ENCODE measurements around the gene CDK19.
"Not testable (repeated sequence)": the region's sequence is repeated elsewhere in the genome, so short reads cannot be mapped to it uniquely, and the experiment has no call there.

The CDK19 gene

DNA sequence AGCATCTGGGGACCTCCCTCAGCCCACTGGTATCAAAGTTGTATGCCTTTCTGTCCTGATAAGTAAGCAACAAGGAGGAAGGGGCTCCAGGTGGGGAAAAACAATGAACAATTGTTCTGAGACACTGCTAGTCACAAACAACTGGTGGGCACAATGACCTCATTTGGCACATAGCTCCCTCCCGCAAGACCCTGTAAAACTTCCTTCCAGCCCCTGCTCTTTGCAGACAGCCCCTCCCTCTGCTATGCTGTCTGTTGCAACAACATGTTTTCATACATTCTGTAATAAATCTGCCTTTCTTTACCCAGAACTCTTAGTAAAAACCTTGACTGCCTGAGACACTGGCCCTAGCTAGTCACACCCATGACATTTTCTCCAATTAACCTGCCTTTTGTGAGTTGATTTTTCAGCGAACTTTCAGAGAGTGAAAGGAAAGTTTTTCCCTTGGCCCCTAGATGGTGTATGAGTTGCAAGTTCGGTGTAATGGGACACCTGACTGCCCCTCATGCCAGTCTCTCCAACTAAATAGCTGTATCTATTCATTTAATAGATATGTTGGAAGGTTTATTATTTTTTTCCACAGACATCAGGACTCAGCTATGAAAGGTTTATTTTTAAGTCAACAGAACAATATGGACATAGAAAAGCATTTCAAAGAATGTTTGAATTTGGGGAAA lies 196.5 kb downstream of the CDK19 start:
- DNase-seq = no peak

- DNase-seq = no peak
These were observed 198.2 kb downstream of the CDK19 start for GRCh38 chr6:110617057-110617456.

- no peak for DNase-seq
These were observed 199.5 kb downstream of the CDK19 start for GRCh38 chr6:110615722-110616121.

GRCh38 chr6:110614586-110614985 lies 200.7 kb downstream of the CDK19 start:
- DNase-seq = no peak

DNA sequence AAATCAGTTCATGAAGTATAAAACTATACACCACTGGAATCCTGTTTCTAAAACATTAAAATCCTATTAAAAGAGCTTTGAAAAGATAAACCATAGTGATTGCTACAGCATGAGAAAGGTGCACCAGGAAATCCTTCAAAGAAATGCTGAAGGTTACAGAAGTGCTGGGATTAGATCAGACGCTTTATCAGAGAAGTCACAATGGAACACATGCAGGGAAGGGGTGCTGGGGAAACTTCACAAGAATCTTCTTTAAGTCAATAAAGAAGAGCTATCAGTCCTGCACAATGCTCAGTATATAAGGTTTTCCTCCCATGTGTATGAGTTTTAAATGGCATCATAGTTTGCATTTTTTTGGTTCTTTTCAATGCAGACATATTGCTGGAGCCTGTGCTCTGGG lies 201.2 kb downstream of the CDK19 start:
- DNase-seq = no peak

- DNase-seq = no peak
These were observed 201.9 kb downstream of the CDK19 start for GRCh38 chr6:110613356-110613755.

DNA sequence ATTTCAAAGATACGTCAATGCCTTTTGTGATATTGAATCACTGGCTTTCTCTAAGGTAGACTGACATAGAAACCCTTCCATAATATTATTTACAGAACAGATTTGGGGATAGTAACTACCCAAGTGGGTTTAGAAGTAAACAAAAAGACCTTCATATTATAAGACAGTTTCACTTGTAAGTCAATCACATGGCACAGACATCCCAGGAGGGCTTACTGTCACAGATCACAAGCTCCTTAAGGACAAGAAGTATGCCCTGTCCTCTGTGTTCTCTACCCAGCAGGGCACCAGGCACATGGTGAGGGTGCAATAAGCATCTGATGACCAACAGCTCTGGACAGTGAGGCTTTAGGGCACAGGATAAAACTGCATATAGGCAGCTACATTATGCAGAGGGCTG lies 203.0 kb downstream of the CDK19 start:
- no peak for DNase-seq

DNA sequence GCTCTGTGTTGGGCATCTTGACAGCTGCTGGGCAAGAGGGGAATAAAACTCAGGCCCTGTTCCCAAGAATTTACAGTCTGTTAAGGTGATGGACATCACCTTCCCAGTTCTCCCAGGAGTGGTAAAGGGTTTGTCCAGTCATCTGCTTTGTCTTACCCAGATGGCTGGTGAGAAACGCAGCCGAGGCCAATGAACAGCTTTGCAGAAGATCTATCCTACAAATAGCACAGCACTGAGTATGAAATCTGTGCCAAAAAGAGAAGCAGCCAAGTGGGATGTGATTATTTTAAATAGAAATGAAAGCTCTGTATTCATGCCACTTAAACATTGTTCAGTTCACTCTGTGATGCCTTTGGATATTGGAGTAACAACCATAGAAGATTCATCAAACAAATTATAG lies 206.2 kb downstream of the CDK19 start:
- DNase-seq = no peak

DNA sequence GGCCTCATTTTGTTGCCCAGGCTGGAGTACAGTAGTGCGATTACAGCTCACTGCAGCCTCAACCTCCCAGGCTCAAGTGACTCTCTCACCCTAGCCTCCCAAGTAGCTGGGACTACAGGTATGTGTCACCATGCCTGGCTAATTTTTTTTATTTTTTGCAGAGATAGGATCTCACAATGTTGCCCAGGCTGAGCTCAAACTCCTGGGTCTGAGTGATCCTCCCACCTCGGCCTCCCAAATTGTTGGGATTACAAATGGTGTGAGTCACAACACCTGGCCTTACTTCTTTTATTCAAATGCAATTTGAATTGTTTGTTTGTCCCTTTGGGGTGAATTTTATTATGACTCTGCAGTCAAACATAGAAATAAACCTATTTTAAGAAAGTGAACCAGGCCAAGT lies 207.1 kb downstream of the CDK19 start:
- no peak for DNase-seq

DNA sequence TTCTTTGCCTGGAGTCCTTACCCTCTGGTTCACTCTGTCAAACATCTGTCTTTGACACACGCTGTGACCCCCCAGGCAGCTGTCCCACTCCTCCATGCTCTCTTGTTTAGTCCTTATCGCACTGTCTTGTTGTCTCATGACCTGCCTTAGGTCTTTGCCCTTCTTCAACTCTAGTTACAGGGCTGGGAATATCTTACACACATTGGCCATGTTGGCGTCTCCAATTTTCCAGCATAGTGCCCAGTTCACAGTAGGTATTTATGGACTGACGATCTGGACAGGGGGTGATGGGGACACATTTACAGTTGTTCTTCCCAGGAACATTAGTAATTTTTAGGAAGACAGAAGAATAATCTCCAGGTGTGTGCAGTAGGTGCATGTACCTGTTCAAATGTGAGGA lies 209.1 kb downstream of the CDK19 start:
- DNase-seq = no peak

GRCh38 chr6:110600640-110601039 lies 214.6 kb downstream of the CDK19 start:
- DNase-seq = not testable (repeated sequence)

DNA sequence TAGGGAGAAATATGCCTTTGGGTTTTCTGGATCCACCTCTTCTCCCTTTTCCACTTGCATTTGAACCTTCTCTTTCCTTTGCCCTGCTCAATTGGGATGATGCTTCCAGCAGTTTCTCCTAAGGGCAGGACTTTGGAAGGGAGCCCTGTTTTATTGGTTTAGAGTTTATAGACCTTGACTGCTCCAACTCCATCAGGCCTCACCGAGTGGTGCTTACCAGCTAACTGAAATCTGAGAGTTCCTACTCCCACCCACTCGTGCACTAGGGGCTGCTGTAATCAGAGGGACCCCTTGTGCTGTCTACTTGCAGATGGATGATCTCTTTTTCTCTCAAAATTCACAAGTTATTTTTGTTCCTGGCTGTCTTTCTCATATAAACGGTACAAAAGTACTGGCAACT lies 217.5 kb downstream of the CDK19 start:
- DNase-seq = no peak

DNA sequence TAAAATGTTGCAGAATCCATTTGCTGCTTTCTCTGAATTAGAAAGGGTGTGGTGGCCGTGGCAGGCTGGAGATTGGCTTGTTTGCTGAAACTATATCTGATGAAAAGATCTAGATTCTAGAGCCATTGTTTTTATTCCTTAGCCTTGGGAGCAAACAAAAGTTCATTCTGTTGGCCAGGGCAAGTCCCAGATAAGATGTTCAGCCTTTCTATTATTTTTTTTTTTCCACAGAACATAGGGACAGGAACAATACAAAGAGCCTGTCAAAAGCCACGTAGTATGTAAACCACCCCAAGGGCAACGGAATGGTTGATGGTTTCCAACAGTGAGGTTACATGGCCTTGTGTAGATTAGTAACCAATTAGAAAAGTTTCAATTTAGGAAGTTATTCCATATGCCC lies 218.9 kb downstream of the CDK19 start:
- DNase-seq = no peak

- no peak for DNase-seq
These were observed 220.2 kb downstream of the CDK19 start for GRCh38 chr6:110595112-110595511.

DNA sequence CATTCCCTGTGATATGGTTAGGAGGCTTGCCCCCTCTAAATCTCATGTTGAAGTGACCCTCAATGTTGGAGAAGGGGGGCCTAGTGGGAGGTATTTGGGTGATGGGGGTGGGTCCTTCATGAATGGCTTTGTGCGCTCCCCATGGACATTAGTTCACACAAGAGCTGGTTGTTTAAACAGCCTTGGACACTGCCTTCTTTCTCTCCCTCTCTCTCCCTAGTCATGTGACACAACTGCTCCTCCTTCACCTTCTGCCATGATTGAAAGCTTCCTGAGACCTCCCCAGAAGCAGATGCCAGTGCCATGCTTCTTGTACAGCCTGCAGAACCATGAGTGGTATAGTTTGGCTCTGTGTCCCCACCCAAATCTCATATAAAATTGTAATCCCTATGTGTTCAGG lies 221.6 kb downstream of the CDK19 start:
- no peak for DNase-seq

GRCh38 chr6:110592765-110593164 lies 222.5 kb downstream of the CDK19 start:
- DNase-seq = no peak

- no peak for DNase-seq
These were observed 224.4 kb downstream of the CDK19 start for GRCh38 chr6:110590821-110591351.

- no peak for DNase-seq
These were observed 225.3 kb downstream of the CDK19 start for GRCh38 chr6:110589865-110590513.

GRCh38 chr6:110587328-110587727 lies 227.9 kb downstream of the CDK19 start:
- no peak for DNase-seq

DNA sequence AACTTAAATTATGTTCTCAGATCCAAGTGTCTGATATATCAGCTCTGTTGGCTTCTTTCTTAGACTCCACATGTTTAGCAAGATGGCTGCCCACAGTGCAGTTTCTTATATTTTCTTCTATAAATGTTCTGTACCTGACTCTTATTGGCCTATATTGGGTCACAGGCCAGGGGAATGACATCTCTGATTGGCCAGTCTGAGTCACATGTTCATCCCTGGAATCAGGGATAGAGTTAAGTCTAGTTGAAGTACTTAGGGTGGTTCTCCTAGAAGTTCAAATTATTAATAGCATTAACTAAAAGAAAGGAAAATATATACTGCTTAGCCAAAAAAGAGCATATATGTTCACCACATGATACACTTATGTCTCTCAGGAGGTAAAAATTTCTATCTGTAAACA lies 233.6 kb downstream of the CDK19 start:
- no peak for DNase-seq

DNA sequence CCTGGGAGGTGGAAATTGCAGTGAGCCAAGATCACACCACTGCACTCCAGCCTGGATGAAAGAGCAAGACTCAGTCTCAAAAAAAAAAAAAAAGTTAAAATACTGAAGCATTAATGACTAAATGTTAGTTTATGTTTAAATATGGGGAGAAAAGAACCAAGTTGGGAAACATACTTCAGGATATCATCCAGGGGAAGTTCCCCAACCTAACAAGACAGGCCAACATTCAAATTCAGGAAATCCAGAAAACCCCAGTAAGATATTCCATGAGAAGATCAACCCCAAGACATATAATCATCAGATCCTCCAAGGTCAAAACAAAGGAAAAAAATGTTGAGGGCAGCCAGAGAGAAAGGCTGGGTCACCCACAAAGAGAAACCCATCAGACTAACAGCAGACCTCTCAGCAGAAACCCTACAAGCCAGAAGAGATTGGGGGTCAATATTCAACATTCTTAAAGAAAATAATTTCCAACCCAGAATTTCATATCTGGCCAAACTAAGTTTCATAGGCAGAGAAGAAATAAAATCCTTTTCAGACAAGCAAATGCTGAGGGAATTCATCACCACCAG lies 237.6 kb downstream of the CDK19 start:
- not testable (repeated sequence) for DNase-seq

- DNase-seq = no peak
These were observed 239.3 kb downstream of the CDK19 start for GRCh38 chr6:110575925-110576463.

GRCh38 chr6:110574817-110575216 lies 240.5 kb downstream of the CDK19 start:
- DNase-seq = no peak

DNA sequence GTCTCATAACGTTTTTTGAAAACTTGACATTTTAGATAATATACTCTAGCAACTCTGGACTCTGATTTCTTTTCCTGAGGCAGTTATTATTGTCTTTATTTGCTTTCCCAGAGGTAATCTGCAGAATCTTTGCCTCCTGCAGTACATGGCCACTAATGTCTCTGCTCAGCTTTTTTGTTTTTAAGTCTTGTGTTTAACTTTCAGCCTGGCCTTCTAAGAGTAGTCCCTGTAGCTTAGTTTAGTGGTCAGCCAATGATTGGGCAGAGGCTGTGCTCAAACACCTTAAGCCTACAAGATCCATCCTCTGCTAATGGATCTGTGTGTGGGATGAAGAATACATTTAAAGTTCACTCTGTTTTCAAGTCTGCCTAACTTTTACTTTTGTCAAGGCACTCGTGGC lies 241.7 kb downstream of the CDK19 start:
- no peak for DNase-seq
